AG08395 (cell line): ENCODE data around the gene GPR83.
"Not testable (repeated sequence)": the region's sequence is repeated elsewhere in the genome, so short reads cannot be mapped to it uniquely, and the experiment has no call there.

Source experiments
- DNase-seq: peaks from one replicate; pipeline ENCODE4 v3.0.0; 2012; ENCODE audit warnings: mixed read lengths, low spot score

GPR83 gene

GRCh38 chr11:94400839-94401772 is at the start of gene GPR83:
TSS of gene GPR83 (minus strand) at chr11:94401419. CDS start at chr11:94401247, 172 bp downstream.
- DNase-seq = peak; percentile 14

GRCh38 chr11:94450048-94450447 is 48.8 kb upstream of the GPR83 start:
- no peak for DNase-seq

- peak; percentile 3 for DNase-seq
These were observed 48.2 kb upstream of the GPR83 start for GRCh38 chr11:94449437-94449836.

GRCh38 chr11:94449029-94449428 is 47.8 kb upstream of the GPR83 start:
- DNase-seq = no peak

- DNase-seq = no peak
These were observed 45.9 kb upstream of the GPR83 start for GRCh38 chr11:94447149-94447548.

GRCh38 chr11:94445641-94446040 is 44.4 kb upstream of the GPR83 start:
- DNase-seq = no peak

- DNase-seq = no peak
These were observed 31.8 kb upstream of the GPR83 start for GRCh38 chr11:94433049-94433448.

- DNase-seq = no peak
These were observed 23.4 kb upstream of the GPR83 start for GRCh38 chr11:94424662-94425061.

- DNase-seq = no peak
These were observed 22.8 kb upstream of the GPR83 start for GRCh38 chr11:94424011-94424410.

- DNase-seq = no peak
These were observed 22.3 kb upstream of the GPR83 start for GRCh38 chr11:94423507-94423906.

GRCh38 chr11:94418123-94418765 is 17.0 kb upstream of the GPR83 start:
- DNase-seq = no peak

- peak; percentile 54 for DNase-seq
These were observed 16.3 kb upstream of the GPR83 start for GRCh38 chr11:94417386-94417987.

GRCh38 chr11:94405062-94405833 is 4.0 kb upstream of the GPR83 start:
- no peak for DNase-seq

GRCh38 chr11:94402355-94402754 is 1.1 kb upstream of the GPR83 start:
- DNase-seq = no peak

GRCh38 chr11:94401773-94402265 is 600 bp upstream of the GPR83 start:
- DNase-seq = no peak

GRCh38 chr11:94400457-94400838 is 771 bp downstream of the GPR83 start:
- no peak for DNase-seq

- no peak for DNase-seq
These were observed 1.2 kb downstream of the GPR83 start for GRCh38 chr11:94400050-94400449.

GRCh38 chr11:94398101-94398500 is 3.1 kb downstream of the GPR83 start:
- no peak for DNase-seq

GRCh38 chr11:94396282-94396681 is 4.9 kb downstream of the GPR83 start:
- DNase-seq = no peak

- DNase-seq = not testable (repeated sequence)
These were observed 9.3 kb downstream of the GPR83 start for GRCh38 chr11:94391937-94392336.

- DNase-seq = no peak
These were observed 21.6 kb downstream of the GPR83 start for GRCh38 chr11:94379613-94380012.

GRCh38 chr11:94376841-94377240 is 24.4 kb downstream of the GPR83 start:
- DNase-seq = no peak
